ENCODE measurements around the gene ZNF311.
A peak's percentile ranks its signal among the peaks of the same experiment; 100 is the strongest.

ZNF311 gene

DNA sequence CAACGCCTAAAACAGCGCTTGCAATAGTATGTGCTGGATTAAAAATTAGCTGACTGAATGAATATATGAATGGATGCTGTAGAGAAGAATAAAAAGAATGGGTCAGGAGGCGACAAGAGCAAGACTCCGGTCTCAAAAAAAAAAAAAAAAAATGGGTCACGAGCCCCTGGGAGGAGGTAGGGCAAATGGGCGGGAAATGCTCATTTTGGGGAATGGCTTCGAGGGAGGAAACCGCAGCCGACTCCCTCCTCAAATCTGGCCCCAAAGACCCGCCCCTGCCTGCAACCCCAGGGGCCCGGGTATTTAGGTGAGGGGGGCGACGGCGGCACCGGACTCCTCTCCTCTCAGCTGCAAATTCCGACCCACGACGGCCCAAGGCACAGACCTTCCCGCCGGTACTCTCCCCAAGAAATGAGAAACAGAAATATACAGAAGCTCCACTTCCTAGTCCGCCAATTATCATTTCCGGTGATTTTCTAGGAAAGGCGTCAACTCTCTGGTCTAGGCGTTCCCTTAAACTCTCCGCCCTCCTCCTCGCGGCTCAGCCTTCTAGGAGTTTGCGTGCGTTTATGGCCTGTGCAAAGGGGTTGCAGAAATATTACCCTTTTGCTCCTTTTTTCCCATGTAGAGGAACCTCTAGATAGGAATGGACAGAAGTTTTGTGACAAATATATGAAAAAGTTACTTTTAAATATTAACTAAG, at the start of gene ZNF311:
Gene ZNF311, minus strand, starts transcription at position 133 of the 703 bp plus-strand sequence. CDS start 1,361 bp downstream, outside the sequence.
- peaks cover 13% of the 10 kb centered on the region for H3K4me1 Mint-ChIP-seq
- peak within 1 kb of the TSS; percentile 35 for H3K27ac Mint-ChIP-seq
- peak within 1 kb of the TSS; percentile 77 for H3K4me3 Mint-ChIP-seq
- H3K36me3 Mint-ChIP-seq (ENCODE audit: low read depth) = no peaks in the 10 kb centered on the region
- peaks cover 11% of the 10 kb centered on the region for H3K9me3 Mint-ChIP-seq
- peaks cover 15% of the 10 kb centered on the region for H3K27me3 Mint-ChIP-seq
- DNase-seq = peak; percentile 38
- peak; percentile 90 for ATAC-seq

GRCh38 chr6:29051680-29052079, 46.6 kb upstream of the ZNF311 start:
- Mint-ChIP-seq H3K36me3 (ENCODE audit: low read depth) (no peaks in the 10 kb centered on the region), H3K9me3 (no peaks in the 10 kb centered on the region), H3K4me1 (no peaks in the 10 kb centered on the region), H3K4me3 (no peak overlapping the region), H3K27me3 (peaks cover 24% of the 10 kb centered on the region), H3K27ac (no peak overlapping the region)
- ATAC-seq (no peak), DNase-seq (no peak)

GRCh38 chr6:29045075-29045474, 40.0 kb upstream of the ZNF311 start, which contains the start of gene OR2W1:
Gene OR2W1 (minus strand): TSS chr6:29045175. CDS start chr6:29045175, 0 bp downstream.
- H3K27me3 Mint-ChIP-seq = peaks cover 41% of the 10 kb centered on the region
- ATAC-seq (no peak), DNase-seq (no peak)
- no peak within 1 kb of the TSS for H3K4me3 Mint-ChIP-seq
- H3K36me3 Mint-ChIP-seq (ENCODE audit: low read depth) = no peaks in the 10 kb centered on the region
- H3K4me1 Mint-ChIP-seq = no peaks in the 10 kb centered on the region
- no peak within 1 kb of the TSS for H3K27ac Mint-ChIP-seq
- peaks cover 5% of the 10 kb centered on the region for H3K9me3 Mint-ChIP-seq

GRCh38 chr6:29035951-29036350, 30.8 kb upstream of the ZNF311 start:
- no peak overlapping the region for H3K27ac Mint-ChIP-seq

GRCh38 chr6:29028821-29029220, 23.7 kb upstream of the ZNF311 start:
- Mint-ChIP-seq H3K4me1 (no peaks in the 10 kb centered on the region), H3K36me3 (ENCODE audit: low read depth) (no peaks in the 10 kb centered on the region), H3K4me3 (no peak overlapping the region), H3K27ac (no peak overlapping the region), H3K9me3 (no peaks in the 10 kb centered on the region), H3K27me3 (peaks cover 26% of the 10 kb centered on the region)
- DNase-seq = no peak
- ATAC-seq = no peak

More at GRCh38 chr6:29035951-29036350, 30.8 kb upstream of the ZNF311 start:
- H3K4me1 Mint-ChIP-seq = no peaks in the 10 kb centered on the region
- no peak for ATAC-seq
- H3K9me3 Mint-ChIP-seq = no peaks in the 10 kb centered on the region
- H3K36me3 Mint-ChIP-seq (ENCODE audit: low read depth) = no peaks in the 10 kb centered on the region
- no peak overlapping the region for H3K4me3 Mint-ChIP-seq
- no peak for DNase-seq
- peaks cover 19% of the 10 kb centered on the region for H3K27me3 Mint-ChIP-seq

- no peaks in the 10 kb centered on the region for H3K4me1 Mint-ChIP-seq
Measured at GRCh38 chr6:29025927-29026585, 20.9 kb upstream of the ZNF311 start.

DNA sequence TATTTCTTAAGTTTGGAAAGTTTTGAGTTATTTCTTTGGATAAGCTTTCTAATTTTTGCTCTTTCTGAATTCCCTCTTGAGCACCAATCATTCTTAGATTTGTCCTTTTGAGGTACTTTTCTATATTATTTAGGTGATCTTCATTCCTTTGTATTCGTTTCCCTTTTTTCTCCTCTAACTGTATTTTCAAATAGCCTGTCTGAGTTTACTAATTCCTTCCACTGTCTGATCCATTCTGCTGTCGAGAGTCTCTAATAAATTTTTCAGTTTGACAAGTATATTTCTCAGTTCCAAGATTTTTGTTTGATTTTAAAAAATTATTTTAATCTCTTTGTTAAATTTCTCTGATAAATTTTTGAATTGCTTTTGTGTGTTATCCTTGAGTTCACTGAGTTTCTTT, 16.3 kb upstream of the ZNF311 start:
- ATAC-seq (no peak), DNase-seq (no peak)
- H3K27me3 Mint-ChIP-seq = peaks cover 32% of the 10 kb centered on the region
- H3K4me1 Mint-ChIP-seq = peaks cover 8% of the 10 kb centered on the region
- H3K27ac Mint-ChIP-seq = no peak overlapping the region
- no peak overlapping the region for H3K4me3 Mint-ChIP-seq
- no peaks in the 10 kb centered on the region for H3K36me3 Mint-ChIP-seq (ENCODE audit: low read depth)
- H3K9me3 Mint-ChIP-seq = no peaks in the 10 kb centered on the region

More at GRCh38 chr6:29025927-29026585, 20.9 kb upstream of the ZNF311 start:
- peaks cover 41% of the 10 kb centered on the region for H3K27me3 Mint-ChIP-seq
- DNase-seq (no peak), ATAC-seq (no peak)
- no peak overlapping the region for H3K27ac Mint-ChIP-seq
- no peaks in the 10 kb centered on the region for H3K36me3 Mint-ChIP-seq (ENCODE audit: low read depth)
- H3K9me3 Mint-ChIP-seq = no peaks in the 10 kb centered on the region
- no peak overlapping the region for H3K4me3 Mint-ChIP-seq

- DNase-seq = no peak
- Mint-ChIP-seq H3K27me3 (peaks cover 27% of the 10 kb centered on the region), H3K36me3 (ENCODE audit: low read depth) (no peaks in the 10 kb centered on the region), H3K4me1 (peaks cover 15% of the 10 kb centered on the region), H3K27ac (no peak overlapping the region), H3K9me3 (no peaks in the 10 kb centered on the region), H3K4me3 (no peak overlapping the region)
- no peak for ATAC-seq
Measured at GRCh38 chr6:29019629-29020028, 14.5 kb upstream of the ZNF311 start.

DNA sequence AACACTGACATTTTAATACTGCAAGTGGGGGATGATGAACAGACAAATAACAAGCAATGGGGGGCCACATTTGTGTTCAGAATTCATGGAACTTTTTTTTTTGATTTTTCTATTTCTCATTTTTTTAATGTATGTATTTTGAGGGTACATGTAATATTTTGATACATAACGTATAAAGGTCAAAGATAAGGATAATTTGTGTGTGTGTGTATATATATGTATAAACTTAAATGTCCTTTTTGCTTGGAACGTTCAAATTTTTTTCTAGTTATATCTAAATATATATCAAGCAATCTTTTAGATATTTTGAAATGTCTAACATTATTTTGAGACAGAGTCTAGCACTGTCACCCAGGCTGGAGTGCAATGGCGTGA, 12.3 kb upstream of the ZNF311 start:
- peak overlapping the region; percentile 85 for H3K4me3 Mint-ChIP-seq
- H3K36me3 Mint-ChIP-seq (ENCODE audit: low read depth) = no peaks in the 10 kb centered on the region
- H3K27me3 Mint-ChIP-seq = peaks cover 41% of the 10 kb centered on the region
- no peaks in the 10 kb centered on the region for H3K9me3 Mint-ChIP-seq
- no peak overlapping the region for H3K27ac Mint-ChIP-seq
- no peak for ATAC-seq
- no peak for DNase-seq
- peaks cover 15% of the 10 kb centered on the region for H3K4me1 Mint-ChIP-seq

DNA sequence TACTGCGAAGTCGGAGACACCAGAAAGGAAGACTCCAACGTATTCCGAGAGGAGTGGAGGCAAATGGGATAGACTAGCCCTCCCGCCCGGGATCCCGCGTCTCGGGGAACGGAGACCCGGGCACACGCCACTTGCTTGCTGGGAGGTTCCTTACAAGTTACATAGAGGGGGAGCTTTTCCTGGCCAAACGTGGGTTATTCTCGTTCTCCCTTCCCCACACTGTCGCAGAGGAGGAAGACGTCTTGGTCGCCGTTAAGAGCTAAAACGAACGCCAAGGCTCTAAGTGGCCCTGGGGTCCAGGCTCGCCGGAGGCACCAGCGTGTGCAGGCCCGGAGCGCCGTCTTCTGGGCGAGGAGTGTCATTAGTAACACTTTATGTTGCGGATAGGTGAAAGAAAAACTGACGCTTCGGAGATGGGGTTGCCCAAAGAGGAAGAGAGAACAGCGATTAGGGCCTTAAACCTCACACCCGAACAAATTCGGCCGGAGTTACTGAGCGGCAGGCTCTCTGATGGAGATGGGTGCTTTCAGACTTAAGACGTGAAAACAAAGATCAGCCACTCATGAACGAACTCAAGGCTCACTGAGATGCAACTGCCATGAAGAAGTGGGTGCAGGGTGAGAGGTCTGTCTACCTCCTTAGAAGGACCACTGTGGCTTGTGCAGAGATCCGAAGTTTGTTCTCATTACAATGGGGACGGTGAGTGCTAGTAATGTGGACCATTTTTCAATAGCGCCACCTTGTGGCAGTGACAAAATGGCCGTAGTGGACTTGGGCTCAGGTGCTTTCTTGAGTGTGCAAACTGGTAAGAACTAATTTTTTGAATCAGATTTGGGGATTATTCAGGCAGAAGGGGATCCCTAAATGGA, 11.7 kb upstream of the ZNF311 start:
- ATAC-seq (peak; percentile 79), DNase-seq (peak; percentile 84)
- Mint-ChIP-seq H3K36me3 (ENCODE audit: low read depth) (no peaks in the 10 kb centered on the region), H3K9me3 (no peaks in the 10 kb centered on the region), H3K4me3 (peak overlapping the region; percentile 85), H3K27me3 (peaks cover 36% of the 10 kb centered on the region), H3K4me1 (peaks cover 15% of the 10 kb centered on the region), H3K27ac (peak overlapping the region; percentile 41)

GRCh38 chr6:29014729-29015608, 9.9 kb upstream of the ZNF311 start:
- H3K36me3 Mint-ChIP-seq (ENCODE audit: low read depth) = no peaks in the 10 kb centered on the region
- ATAC-seq (no peak), DNase-seq (no peak)
- peaks cover 37% of the 10 kb centered on the region for H3K27me3 Mint-ChIP-seq
- H3K27ac Mint-ChIP-seq = no peak overlapping the region
- no peaks in the 10 kb centered on the region for H3K9me3 Mint-ChIP-seq
- H3K4me3 Mint-ChIP-seq = no peak overlapping the region
- peaks cover 22% of the 10 kb centered on the region for H3K4me1 Mint-ChIP-seq

GRCh38 chr6:29011276-29011734, 6.2 kb upstream of the ZNF311 start:
- Mint-ChIP-seq H3K27ac (peak overlapping the region; percentile 47), H3K4me3 (peak overlapping the region; percentile 80), H3K9me3 (no peaks in the 10 kb centered on the region), H3K36me3 (ENCODE audit: low read depth) (no peaks in the 10 kb centered on the region), H3K4me1 (peaks cover 13% of the 10 kb centered on the region), H3K27me3 (peaks cover 32% of the 10 kb centered on the region)
- ATAC-seq = peak; percentile 62
- peak; percentile 41 for DNase-seq

- Mint-ChIP-seq H3K27me3 (peaks cover 35% of the 10 kb centered on the region), H3K36me3 (ENCODE audit: low read depth) (no peaks in the 10 kb centered on the region), H3K9me3 (peaks cover 8% of the 10 kb centered on the region), H3K27ac (no peak overlapping the region), H3K4me3 (no peak overlapping the region), H3K4me1 (peaks cover 19% of the 10 kb centered on the region)
- ATAC-seq (no peak), DNase-seq (no peak)
Measured at GRCh38 chr6:29009358-29009757, 4.2 kb upstream of the ZNF311 start.

GRCh38 chr6:29008089-29008488, 3.0 kb upstream of the ZNF311 start:
- ATAC-seq = no peak
- Mint-ChIP-seq H3K4me1 (peaks cover 19% of the 10 kb centered on the region), H3K27me3 (peaks cover 27% of the 10 kb centered on the region), H3K4me3 (no peak overlapping the region), H3K9me3 (peaks cover 11% of the 10 kb centered on the region), H3K36me3 (ENCODE audit: low read depth) (no peaks in the 10 kb centered on the region), H3K27ac (no peak overlapping the region)
- no peak for DNase-seq

Data from activated naive CD8-positive, alpha-beta T cell treated with anti-CD3 and anti-CD28 coated beads, Interleukin-2, amount 50 U/mL, for 24 hours (primary cell).